ENCODE results near the gene KCNB1.

GRCh38 chr20:49420292-49420691 is 62.2 kb downstream of the KCNB1 start:
- TF ChIP-seq, protein P1, sequence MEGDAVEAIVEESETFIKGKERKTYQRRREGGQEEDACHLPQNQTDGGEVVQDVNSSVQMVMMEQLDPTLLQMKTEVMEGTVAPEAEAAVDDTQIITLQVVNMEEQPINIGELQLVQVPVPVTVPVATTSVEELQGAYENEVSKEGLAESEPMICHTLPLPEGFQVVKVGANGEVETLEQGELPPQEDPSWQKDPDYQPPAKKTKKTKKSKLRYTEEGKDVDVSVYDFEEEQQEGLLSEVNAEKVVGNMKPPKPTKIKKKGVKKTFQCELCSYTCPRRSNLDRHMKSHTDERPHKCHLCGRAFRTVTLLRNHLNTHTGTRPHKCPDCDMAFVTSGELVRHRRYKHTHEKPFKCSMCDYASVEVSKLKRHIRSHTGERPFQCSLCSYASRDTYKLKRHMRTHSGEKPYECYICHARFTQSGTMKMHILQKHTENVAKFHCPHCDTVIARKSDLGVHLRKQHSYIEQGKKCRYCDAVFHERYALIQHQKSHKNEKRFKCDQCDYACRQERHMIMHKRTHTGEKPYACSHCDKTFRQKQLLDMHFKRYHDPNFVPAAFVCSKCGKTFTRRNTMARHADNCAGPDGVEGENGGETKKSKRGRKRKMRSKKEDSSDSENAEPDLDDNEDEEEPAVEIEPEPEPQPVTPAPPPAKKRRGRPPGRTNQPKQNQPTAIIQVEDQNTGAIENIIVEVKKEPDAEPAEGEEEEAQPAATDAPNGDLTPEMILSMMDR (IDR thresholded peaks at IDR 0.05) = no peak
- TF ChIP-seq POLR2A (IDR thresholded peaks at IDR 0.05) = no peak

Measured in breast epithelium (tissue), 3 donors.